H1 (cell line): ENCODE results near the gene GAN.

Experiments
- ATF2 ChIP-seq: IDR thresholded peaks from 2 replicates; pipeline ENCODE4 v1.6.1; 2012; ENCODE audit warnings: low read length, inconsistent platforms
- BACH1 ChIP-seq: IDR thresholded peaks from 2 replicates; pipeline ENCODE4 v1.6.1; 2012; ENCODE audit warnings: low read length, improper control_type of control experiment
- EZH2 ChIP-seq: fragments of 200-600 bp; sonication (generic); IDR thresholded peaks from 2 replicates; pipeline ENCODE4 v1.7.1; 2012; ENCODE audit warnings: low read depth, mild to moderate bottlenecking, moderate library complexity, low read length, inconsistent platforms; ENCODE audit not compliant: severe bottlenecking
- FOSL1 ChIP-seq: IDR thresholded peaks from 2 replicates; pipeline ENCODE4 v1.6.1; 2011; ENCODE audit warnings: mild to moderate bottlenecking, low read depth, low read length, moderate library complexity; ENCODE audit not compliant: insufficient read depth
- HDAC2 ChIP-seq, 2 experiments: fragments of 300-600 bp in 1 of 2; sonication (generic) in 1 of 2; IDR thresholded peaks; 2 replicates each; pipeline ENCODE4 v1.6.1; 2011 to 2012; ENCODE audit warnings: low read depth in 2 of 2, low read length in 2 of 2, mild to moderate bottlenecking in 2 of 2, moderate library complexity in 2 of 2, borderline replicate concordance in 1 of 2, inconsistent platforms in 1 of 2
- JUND ChIP-seq: IDR thresholded peaks from 2 replicates; pipeline ENCODE4 v1.6.1; 2011; ENCODE audit warnings: mild to moderate bottlenecking, improper control_type of control experiment, low read length
- KDM1A ChIP-seq: fragments of 200-600, 300-600 bp; sonication (generic); IDR thresholded peaks from 2 replicates; pipeline ENCODE4 v1.7.1; 2016; ENCODE audit warnings: mild to moderate bottlenecking, low read length, borderline replicate concordance
- NRF1 ChIP-seq: IDR thresholded peaks from 2 replicates; pipeline ENCODE4 v1.6.1; 2011; ENCODE audit warnings: mild to moderate bottlenecking, low read depth, low read length, improper control_type of control experiment
- RAD21 ChIP-seq, 2 experiments: IDR thresholded peaks in 1 of 2; conservative IDR thresholded peaks in 1 of 2; 2 replicates each; pipeline ENCODE4 v1.6.1; 2011; ENCODE audit warnings: low read depth in 2 of 2, low read length in 2 of 2, improper control_type of control experiment in 1 of 2, inconsistent platforms in 1 of 2, mild to moderate bottlenecking in 1 of 2, moderate library complexity in 1 of 2
- RBBP5 ChIP-seq: IDR thresholded peaks from 2 replicates; pipeline ENCODE4 v1.7.1; 2012; ENCODE audit warnings: low read depth, mild to moderate bottlenecking, inconsistent platforms, low read length, moderate library complexity, borderline replicate concordance
- USF2 ChIP-seq: IDR thresholded peaks from 2 replicates; pipeline ENCODE4 v1.6.1; 2011; ENCODE audit warnings: low read length, improper control_type of control experiment
- TF ChIP-seq, protein P1 (sequence below), 3 experiments: IDR thresholded peaks; 1 replicate in 2 of 3; 2 replicates in 1 of 3; pipeline versions ENCODE4 v1.5.1 to v1.6.1; 2011; ENCODE audit warnings: low read length in 3 of 3, mild to moderate bottlenecking in 3 of 3, inconsistent platforms in 2 of 3, low read depth in 1 of 3, moderate library complexity in 1 of 3; ENCODE audit not compliant: insufficient read depth in 1 of 3; ENCODE audit errors: control extremely low read depth in 1 of 3

- TF ChIP-seq, protein P1, sequence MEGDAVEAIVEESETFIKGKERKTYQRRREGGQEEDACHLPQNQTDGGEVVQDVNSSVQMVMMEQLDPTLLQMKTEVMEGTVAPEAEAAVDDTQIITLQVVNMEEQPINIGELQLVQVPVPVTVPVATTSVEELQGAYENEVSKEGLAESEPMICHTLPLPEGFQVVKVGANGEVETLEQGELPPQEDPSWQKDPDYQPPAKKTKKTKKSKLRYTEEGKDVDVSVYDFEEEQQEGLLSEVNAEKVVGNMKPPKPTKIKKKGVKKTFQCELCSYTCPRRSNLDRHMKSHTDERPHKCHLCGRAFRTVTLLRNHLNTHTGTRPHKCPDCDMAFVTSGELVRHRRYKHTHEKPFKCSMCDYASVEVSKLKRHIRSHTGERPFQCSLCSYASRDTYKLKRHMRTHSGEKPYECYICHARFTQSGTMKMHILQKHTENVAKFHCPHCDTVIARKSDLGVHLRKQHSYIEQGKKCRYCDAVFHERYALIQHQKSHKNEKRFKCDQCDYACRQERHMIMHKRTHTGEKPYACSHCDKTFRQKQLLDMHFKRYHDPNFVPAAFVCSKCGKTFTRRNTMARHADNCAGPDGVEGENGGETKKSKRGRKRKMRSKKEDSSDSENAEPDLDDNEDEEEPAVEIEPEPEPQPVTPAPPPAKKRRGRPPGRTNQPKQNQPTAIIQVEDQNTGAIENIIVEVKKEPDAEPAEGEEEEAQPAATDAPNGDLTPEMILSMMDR (IDR thresholded peaks at IDR 0.05; ENCODE audit: control extremely low read depth in 1 of 3, insufficient read depth in 1 of 3, low read depth in 1 of 3, low read length in 3 of 3): peak in 2 of 3 experiments; percentile 43 to 56; a peak in 2 of 4 replicates
- TF ChIP-seq JUND: no peak
- TF ChIP-seq EZH2: no peak
- TF ChIP-seq RAD21 (IDR thresholded peaks at IDR 0.05 in 1 of 2, conservative IDR thresholded peaks at IDR 0.05 in 1 of 2; ENCODE audit: low read depth in 2 of 2, low read length in 2 of 2): peak; percentile 78 to 83
- no peak for TF ChIP-seq KDM1A
- no peak for TF ChIP-seq BACH1
- TF ChIP-seq FOSL1: no peak
- no peak for TF ChIP-seq USF2
- TF ChIP-seq HDAC2 (IDR thresholded peaks at IDR 0.05; ENCODE audit: borderline replicate concordance in 1 of 2, low read depth in 2 of 2, low read length in 2 of 2): no peak
- no peak for TF ChIP-seq ATF2
- TF ChIP-seq NRF1: no peak
- TF ChIP-seq RBBP5: no peak
These were observed 51.7 kb downstream of the GAN start for GRCh38 chr16:81366316-81366932.
